PC-3 (cell line): ENCODE measurements around the gene CD180. TPM values are rescaled to one million over a fixed set of nuclear protein-coding genes. Genes with fewer than 3 reads are reported as not detected.

ENCODE experiments used
- ATAC-seq: fragments of 200-7000 bp; cut with Tn5 transposase; 2 replicates; pipeline ENCODE4 v1.9.1; 2020; ENCODE audit warnings: mild to moderate bottlenecking, moderate library complexity
- BruUV-seq: library from RNA; stranded (reverse); fragments of 400-500 nt; replicated peaks from 2 replicates; lab custom pipeline; 2021; lab: Mats Ljungman, UMichigan
- CTCF ChIA-PET: fragments of 300-600 bp; sonication (Branson Sonifier 250); formaldehyde crosslinking; loops from one replicate; lab custom pipeline; 2022; ENCODE audit warnings: antibody characterized with exemption; lab: Charles Lee
- POLR2A ChIA-PET: fragments of 300-600 bp; sonication (Branson Sonifier 250); formaldehyde crosslinking; loops from one replicate; lab custom pipeline; 2022; ENCODE audit warnings: antibody characterized with exemption; ENCODE audit not compliant: unreplicated experiment; lab: Charles Lee
- DNase-seq: peaks from one replicate; pipeline ENCODE4 v3.0.0-alpha.2; 2015
- H2AFZ ChIP-seq: fragments of 300-600 bp; sonication (generic); 2 replicates; pipeline ENCODE4 v1.6.0; 2016; ENCODE audit warnings: antibody characterized with exemption, low read length
- H3F3A ChIP-seq: fragments of 300-600 bp; sonication (generic); one replicate; pipeline ENCODE4 v1.6.0; 2017; ENCODE audit warnings: antibody characterized with exemption, low read length, control low read depth, mild to moderate bottlenecking; ENCODE audit not compliant: unreplicated experiment
- H3K27ac ChIP-seq: fragments of 300-600 bp; sonication (generic); 2 replicates; pipeline ENCODE4 v1.5.1; 2016; ENCODE audit warnings: mild to moderate bottlenecking, low read length
- H3K27me3 ChIP-seq: fragments of 300-600 bp; sonication (generic); 2 replicates; pipeline ENCODE4 v1.6.1; 2016; ENCODE audit warnings: low read length, mixed read lengths
- H3K36me3 ChIP-seq: fragments of 300-600 bp; sonication (generic); 2 replicates; pipeline ENCODE4 v1.6.1; 2016; ENCODE audit warnings: low read depth, mixed run types, low read length, mixed read lengths
- H3K4me1 ChIP-seq: fragments of 300-600 bp; sonication (generic); 2 replicates; pipeline ENCODE4 v1.5.1; 2016; ENCODE audit warnings: low read length; ENCODE audit not compliant: insufficient read depth
- H3K4me2 ChIP-seq: fragments of 300-600 bp; sonication (generic); 2 replicates; pipeline ENCODE4 v1.6.0; 2016; ENCODE audit warnings: low read length
- H3K4me3 ChIP-seq: fragments of 300-600 bp; sonication (generic); 2 replicates; pipeline ENCODE4 v1.5.1; 2016; ENCODE audit warnings: mild to moderate bottlenecking, low read length, mixed read lengths
- H3K79me2 ChIP-seq: fragments of 300-600 bp; sonication (generic); 2 replicates; pipeline ENCODE4 v1.6.1; 2017; ENCODE audit warnings: low read length, mixed read lengths
- H3K9ac ChIP-seq: fragments of 300-600 bp; sonication (generic); 2 replicates; pipeline ENCODE4 v1.6.0; 2016; ENCODE audit warnings: mild to moderate bottlenecking, low read length
- H3K9me2 ChIP-seq: fragments of 300-600 bp; sonication (generic); replicated peaks from 2 replicates; pipeline ENCODE4 v1.6.1; 2016; ENCODE audit warnings: mixed run types, low read length, mixed read lengths
- H3K9me3 ChIP-seq: fragments of 300-600 bp; sonication (generic); 2 replicates; pipeline ENCODE4 v1.6.1; 2016; ENCODE audit warnings: low read length, mixed read lengths
- H4K20me1 ChIP-seq: fragments of 300-600 bp; sonication (generic); 2 replicates; pipeline ENCODE4 v1.6.1; 2016; ENCODE audit warnings: low read length, mixed read lengths
- CTCF ChIP-seq: fragments of 300-600 bp; sonication (generic); conservative IDR thresholded peaks from 2 replicates; pipeline ENCODE4 v1.5.1; 2017; ENCODE audit warnings: antibody characterized with exemption, low read depth, mild to moderate bottlenecking, low read length
- EZH2 ChIP-seq: fragments of 300-600 bp; sonication (generic); IDR thresholded peaks from one replicate; pipeline ENCODE4 v1.6.1; 2017; ENCODE audit warnings: antibody characterized with exemption, mild to moderate bottlenecking, low read length; ENCODE audit not compliant: unreplicated experiment
- EZH2phosphoT487 ChIP-seq: fragments of 300-600 bp; sonication (generic); IDR thresholded peaks from 2 replicates; pipeline ENCODE4 v1.6.1; 2018; ENCODE audit warnings: mild to moderate bottlenecking, antibody characterized with exemption, low read length, borderline replicate concordance
- intact Hi-C: fragments of 100-400 bp; cut with micrococcal nuclease; formaldehyde crosslinking; loops from 2 replicates; pipeline ENCODE4 v1.9.0; 2023
- total RNA-seq: library from RNA; depleted of rRNA; stranded (reverse); fragments of >200 nt; gene quantifications from 2 replicates; pipeline ENCODE4 v1.2.3, GENCODE V29; 2014

CD180 gene
- total RNA-seq, 1 experiment from 2014 or later: not detected

GRCh38 chr5:67234671-67235176, 38.1 kb upstream of the CD180 start:
- Histone ChIP-seq H3K4me3 (no peak overlapping the region), H3K27ac (no peak overlapping the region), H4K20me1 (no peaks in the 10 kb centered on the region), H3K9me3 (no peaks in the 10 kb centered on the region), H3K9me2 (no peaks in the 10 kb centered on the region), H2AFZ (peak overlapping the region; percentile 61; the same call in 1 of the 2 replicates), H3K4me1 (peaks cover 24% of the 10 kb centered on the region), H3K9ac (no peak overlapping the region), H3F3A (no peaks in the 10 kb centered on the region), H3K36me3 (no peaks in the 10 kb centered on the region), H3K27me3 (no peaks in the 10 kb centered on the region), H3K79me2 (no peaks in the 10 kb centered on the region), H3K4me2 (peak overlapping the region; percentile 62; the same call in 1 of the 2 replicates)
- CTCF ChIA-PET: no interaction called here
- intact Hi-C loops: no loop called here
- BruUV-seq: no TSS peak
- no peak for TF ChIP-seq EZH2
- TF ChIP-seq EZH2phosphoT487: no peak
- TF ChIP-seq CTCF: no peak
- ATAC-seq (peak; percentile 62; the same call in 1 of the 2 replicates), DNase-seq (peak; percentile 76)
- POLR2A ChIA-PET: no interaction called here

GRCh38 chr5:67233075-67233474, 36.5 kb upstream of the CD180 start:
- no peaks in the 10 kb centered on the region for H3K36me3 ChIP-seq
- H3K4me2 ChIP-seq: no peak overlapping the region
- no TSS peak for BruUV-seq
- intact Hi-C loops: no loop called here
- H3K4me3 ChIP-seq: no peak overlapping the region
- no peaks in the 10 kb centered on the region for H4K20me1 ChIP-seq
- no peak overlapping the region for H2AFZ ChIP-seq
- no peaks in the 10 kb centered on the region for H3K9me2 ChIP-seq
- TF ChIP-seq EZH2: no peak
- no peak for TF ChIP-seq EZH2phosphoT487
- no peak for TF ChIP-seq CTCF
- ChIA-PET POLR2A (no interaction called here), CTCF (no interaction called here)
- no peaks in the 10 kb centered on the region for H3F3A ChIP-seq
- H3K27ac ChIP-seq: no peak overlapping the region
- DNase-seq (no peak), ATAC-seq (no peak)
- no peaks in the 10 kb centered on the region for H3K79me2 ChIP-seq
- H3K4me1 ChIP-seq: peaks cover 19% of the 10 kb centered on the region
- H3K9ac ChIP-seq: no peak overlapping the region
- no peaks in the 10 kb centered on the region for H3K9me3 ChIP-seq
- no peaks in the 10 kb centered on the region for H3K27me3 ChIP-seq

- Histone ChIP-seq H3K27ac (no peak overlapping the region), H3K4me3 (no peak overlapping the region), H3K27me3 (no peaks in the 10 kb centered on the region), H3K4me1 (no peaks in the 10 kb centered on the region), H3K36me3 (no peaks in the 10 kb centered on the region), H3F3A (no peaks in the 10 kb centered on the region), H3K9me3 (no peaks in the 10 kb centered on the region), H2AFZ (no peak overlapping the region), H3K9ac (no peak overlapping the region), H4K20me1 (no peaks in the 10 kb centered on the region), H3K9me2 (no peaks in the 10 kb centered on the region), H3K79me2 (no peaks in the 10 kb centered on the region), H3K4me2 (no peak overlapping the region)
- TF ChIP-seq EZH2 (no peak), CTCF (no peak), EZH2phosphoT487 (no peak)
- CTCF ChIA-PET: no interaction called here
- intact Hi-C loops: no loop called here
- ATAC-seq (no peak), DNase-seq (no peak)
- POLR2A ChIA-PET: no interaction called here
- no TSS peak for BruUV-seq
These were observed 26.6 kb upstream of the CD180 start for GRCh38 chr5:67223211-67223610.
